PC-9 (cell line): Measurements from ENCODE around the gene NDUFV3. TPM values are rescaled to one million over a fixed set of nuclear protein-coding genes. Genes with fewer than 3 reads are reported as not detected.
A peak's percentile ranks its signal among the peaks of the same experiment; 100 is the strongest.

Source experiments
- BruUV-seq: library from RNA; stranded (reverse); fragments of 400-500 nt; replicated peaks from 2 replicates; lab custom pipeline; 2021; lab: Mats Ljungman, UMichigan
- CTCF ChIA-PET: fragments of 300-600 bp; sonication (Branson Sonifier 250); formaldehyde crosslinking; loops from one replicate; lab custom pipeline; 2022; ENCODE audit warnings: antibody characterized with exemption; lab: Charles Lee
- POLR2A ChIA-PET: fragments of 300-600 bp; sonication (Branson Sonifier 250); formaldehyde crosslinking; loops from one replicate; lab custom pipeline; 2022; ENCODE audit warnings: antibody characterized with exemption; ENCODE audit not compliant: unreplicated experiment; lab: Charles Lee
- DNase-seq, 2 experiments: peaks; one replicate each; pipeline versions ENCODE4 v3.0.0 to v3.0.0-alpha.2; 2015 to 2022; ENCODE audit warnings: mixed read lengths in 1 of 2
- H2AFZ ChIP-seq: fragments of 200-600 bp; sonication (generic); 2 replicates; pipeline ENCODE4 v1.8.1; 2017; ENCODE audit warnings: antibody characterized with exemption
- H3F3A ChIP-seq: fragments of 200-600 bp; sonication (generic); 2 replicates; pipeline ENCODE4 v1.8.1; 2017; ENCODE audit warnings: antibody characterized with exemption, mild to moderate bottlenecking, low read depth; ENCODE audit not compliant: insufficient read depth
- H3K27ac ChIP-seq: fragments of 200-600 bp; sonication (generic); 2 replicates; pipeline ENCODE4 v1.6.1; 2016; ENCODE audit warnings: mixed run types
- H3K27me3 ChIP-seq: fragments of 200-600 bp; sonication (generic); 2 replicates; pipeline ENCODE4 v1.6.1; 2016; ENCODE audit warnings: low read depth, mixed run types; ENCODE audit not compliant: insufficient read depth
- H3K36me3 ChIP-seq: fragments of 200-600 bp; sonication (generic); 2 replicates; pipeline ENCODE4 v1.6.1; 2016; ENCODE audit warnings: low read depth, mixed run types
- H3K4me1 ChIP-seq: fragments of 200-600 bp; sonication (generic); replicated peaks from 2 replicates; pipeline ENCODE4 v1.6.1; 2016; ENCODE audit warnings: mixed run types; ENCODE audit not compliant: insufficient read depth
- H3K4me2 ChIP-seq: fragments of 200-600 bp; sonication (generic); 2 replicates; pipeline ENCODE4 v1.6.1; 2017; ENCODE audit warnings: mixed run types
- H3K4me3 ChIP-seq: fragments of 200-600 bp; sonication (generic); 2 replicates; pipeline ENCODE4 v1.6.1; 2016; ENCODE audit warnings: mixed run types
- H3K79me2 ChIP-seq: fragments of 200-600 bp; sonication (generic); 2 replicates; pipeline ENCODE4 v1.6.1; 2017; ENCODE audit warnings: low read depth, mixed run types
- H3K9me2 ChIP-seq: fragments of 200-600 bp; sonication (generic); 2 replicates; pipeline ENCODE4 v1.8.1; 2017; ENCODE audit warnings: mild to moderate bottlenecking; ENCODE audit not compliant: insufficient read depth
- H3K9me3 ChIP-seq: fragments of 200-600 bp; sonication (generic); 2 replicates; pipeline ENCODE4 v1.8.1; 2016; ENCODE audit warnings: low read depth; ENCODE audit not compliant: insufficient read depth
- H4K20me1 ChIP-seq: fragments of 200-600 bp; sonication (generic); 2 replicates; pipeline ENCODE4 v1.8.1; 2017; ENCODE audit not compliant: insufficient read depth
- CTCF ChIP-seq: fragments of 200-600 bp; sonication (generic); conservative IDR thresholded peaks from 2 replicates; pipeline ENCODE4 v1.6.1; 2017; ENCODE audit warnings: mixed run types, antibody characterized with exemption, mild to moderate bottlenecking, moderate library complexity
- EZH2 ChIP-seq: fragments of 200-600 bp; sonication (generic); IDR thresholded peaks from 2 replicates; pipeline ENCODE4 v1.8.0; 2017; ENCODE audit warnings: antibody characterized with exemption, low read depth
- intact Hi-C: fragments of 100-400 bp; cut with micrococcal nuclease; formaldehyde crosslinking; loops from one replicate; pipeline ENCODE4 v1.10.0; 2022; ENCODE audit not compliant: unreplicated experiment
- total RNA-seq: library from RNA; stranded (reverse); gene quantifications from 2 replicates; pipeline ENCODE4 v1.2.3, GENCODE V29; 2021

NDUFV3 gene
- total RNA-seq, 1 experiment from 2014 or later = 20.7 TPM

GRCh38 chr21:42862774-42863503, 30.2 kb upstream of the NDUFV3 start:
- H4K20me1 ChIP-seq = peaks cover 16% of the 10 kb centered on the region
- H3F3A ChIP-seq = no peaks in the 10 kb centered on the region
- no peaks in the 10 kb centered on the region for H3K4me1 ChIP-seq
- H3K4me2 ChIP-seq = no peak overlapping the region
- no peaks in the 10 kb centered on the region for H3K27me3 ChIP-seq
- H3K9me3 ChIP-seq = no peaks in the 10 kb centered on the region
- H3K4me3 ChIP-seq = no peak overlapping the region
- peak; percentile 39; the same call in 1 of the 2 replicates for TF ChIP-seq CTCF
- no peak for TF ChIP-seq EZH2
- ChIA-PET POLR2A (no interaction called here), CTCF (no interaction called here)
- H3K9me2 ChIP-seq = no peaks in the 10 kb centered on the region
- no peak overlapping the region for H3K27ac ChIP-seq
- BruUV-seq = no TSS peak
- H3K36me3 ChIP-seq = no peaks in the 10 kb centered on the region
- H3K79me2 ChIP-seq = 0 out of 2 replicates have a peak, but pooled peaks cover 10% of the 10 kb centered on the region
- intact Hi-C loops = no loop called here
- H2AFZ ChIP-seq = no peak overlapping the region
- peak in 1 of 2 experiments; percentile 16 for DNase-seq

- H3K4me3 ChIP-seq = no peak overlapping the region
- H3K4me1 ChIP-seq = no peaks in the 10 kb centered on the region
- H3K36me3 ChIP-seq = no peaks in the 10 kb centered on the region
- POLR2A ChIA-PET = no interaction called here
- BruUV-seq = no TSS peak
- H3K9me3 ChIP-seq = no peaks in the 10 kb centered on the region
- H2AFZ ChIP-seq = no peak overlapping the region
- H3K4me2 ChIP-seq = no peak overlapping the region
- intact Hi-C loops = no loop called here
- 0 out of 2 replicates have a peak, but pooled peaks cover 13% of the 10 kb centered on the region for H3K79me2 ChIP-seq
- no peaks in the 10 kb centered on the region for H3F3A ChIP-seq
- CTCF ChIA-PET = no interaction called here
- TF ChIP-seq CTCF (no peak), EZH2 (no peak)
- no peak for DNase-seq
- H3K27ac ChIP-seq = no peak overlapping the region
- H4K20me1 ChIP-seq = peaks cover 16% of the 10 kb centered on the region
- H3K27me3 ChIP-seq = no peaks in the 10 kb centered on the region
- no peaks in the 10 kb centered on the region for H3K9me2 ChIP-seq
Observed at GRCh38 chr21:42863504-42863870, 29.6 kb upstream of the NDUFV3 start.

GRCh38 chr21:42864286-42864685, 28.8 kb upstream of the NDUFV3 start:
- no TSS peak for BruUV-seq
- H3F3A ChIP-seq = no peaks in the 10 kb centered on the region
- H3K79me2 ChIP-seq = peaks cover 21% of the 10 kb centered on the region; the same call in 1 of the 2 replicates
- DNase-seq = no peak
- no peaks in the 10 kb centered on the region for H3K4me1 ChIP-seq
- TF ChIP-seq EZH2 = no peak
- TF ChIP-seq CTCF = no peak
- H3K36me3 ChIP-seq = no peaks in the 10 kb centered on the region
- no peaks in the 10 kb centered on the region for H3K9me3 ChIP-seq
- H4K20me1 ChIP-seq = peaks cover 16% of the 10 kb centered on the region
- CTCF ChIA-PET = no interaction called here
- H3K4me3 ChIP-seq = no peak overlapping the region
- POLR2A ChIA-PET = no interaction called here
- H3K27ac ChIP-seq = no peak overlapping the region
- H2AFZ ChIP-seq = no peak overlapping the region
- intact Hi-C loops = no loop called here
- no peaks in the 10 kb centered on the region for H3K9me2 ChIP-seq
- H3K27me3 ChIP-seq = no peaks in the 10 kb centered on the region
- no peak overlapping the region for H3K4me2 ChIP-seq
